NT2/D1 (cell line): ENCODE data around the gene ADGRE3.

ENCODE experiments used
- SUZ12 ChIP-seq: IDR thresholded peaks from 2 replicates; pipeline ENCODE4 v1.6.1; 2011; ENCODE audit not compliant: insufficient read length, insufficient read depth; ENCODE audit errors: extremely low read depth
- YY1 ChIP-seq: IDR thresholded peaks from 2 replicates; pipeline ENCODE4 v1.6.1; 2011; ENCODE audit not compliant: insufficient read length, insufficient read depth
- ZNF274 ChIP-seq: IDR thresholded peaks from 2 replicates; pipeline ENCODE4 v1.6.1; 2011; ENCODE audit warnings: mild to moderate bottlenecking, low read depth, low read length

- no peak for TF ChIP-seq ZNF274
- TF ChIP-seq SUZ12: no peak
- no peak for TF ChIP-seq YY1
Measured at GRCh38 chr19:14648506-14648905, 26.1 kb downstream of the ADGRE3 start.
